Natural killer cell (primary cell): Measurements from ENCODE around the gene HYDIN. TPM values are rescaled to one million over a fixed set of nuclear protein-coding genes. Genes with fewer than 3 reads are reported as not detected.

ENCODE experiments used
- ATAC-seq, 3 donors: fragments of 150-1000 bp in 2 of 3; fragments of 200-7000 bp in 1 of 3; cut with Tn5 transposase; 1 replicate in 1 of 3; 2 replicates in 2 of 3; pipeline ENCODE4 v1.10.0; 2021; ENCODE audit warnings: mild to moderate bottlenecking in 2 of 3, moderate library complexity in 2 of 3
- DNase-seq, 2 donors: peaks; one replicate each; pipeline versions ENCODE4 v3.0.0 to v3.0.0-alpha.2; 2013 to 2021; ENCODE audit warnings: mixed read lengths in 1 of 2
- H3K27ac ChIP-seq: one replicate; pipeline ENCODE4 v1.5.1; 2013; ENCODE audit warnings: mild to moderate bottlenecking, low read length
- H3K27me3 ChIP-seq: one replicate; pipeline ENCODE4 v1.6.1; 2013; ENCODE audit warnings: low read length; ENCODE audit not compliant: control insufficient read depth, insufficient read depth
- H3K36me3 ChIP-seq: one replicate; pipeline ENCODE4 v1.6.1; 2013; ENCODE audit warnings: low read length; ENCODE audit not compliant: control insufficient read depth, insufficient read depth
- H3K4me1 ChIP-seq: one replicate; pipeline ENCODE4 v1.6.1; 2013; ENCODE audit warnings: low read length; ENCODE audit not compliant: control insufficient read depth, insufficient read depth
- H3K4me3 ChIP-seq: one replicate; pipeline ENCODE4 v1.5.1; 2013; ENCODE audit warnings: low read length
- H3K9me3 ChIP-seq: one replicate; pipeline ENCODE4 v1.6.1; 2013; ENCODE audit warnings: low read length; ENCODE audit not compliant: control insufficient read depth, insufficient read depth
- H3K27ac Mint-ChIP-seq, 2 donors: one replicate each; pipeline ENCODE4 v1.8.0; 2022; ENCODE audit warnings: mild to moderate bottlenecking in 2 of 2, mixed read lengths in 2 of 2, moderate library complexity in 1 of 2
- H3K27me3 Mint-ChIP-seq, 2 donors: one replicate each; pipeline ENCODE4 v1.8.0; 2022; ENCODE audit warnings: low read depth in 2 of 2, mixed read lengths in 2 of 2
- H3K36me3 Mint-ChIP-seq: one replicate; pipeline ENCODE4 v1.8.0; 2022; ENCODE audit warnings: mixed read lengths
- H3K4me1 Mint-ChIP-seq, 2 donors: one replicate each; pipeline ENCODE4 v1.8.0; 2022; ENCODE audit warnings: mixed read lengths in 2 of 2
- H3K4me3 Mint-ChIP-seq: one replicate; pipeline ENCODE4 v1.8.0; 2022; ENCODE audit warnings: mild to moderate bottlenecking, moderate library complexity, mixed read lengths
- H3K9me3 Mint-ChIP-seq, 2 donors: one replicate each; pipeline ENCODE4 v1.8.0; 2022; ENCODE audit warnings: mixed read lengths in 2 of 2
- WGBS: methylation state at CpG from one replicate; pipeline ENCODE4 v1.1.7; 2013; ENCODE audit warnings: missing lambda C conversion rate; ENCODE audit not compliant: insufficient coverage; 5-methylcytosine and 5-hydroxymethylcytosine counted together
- intact Hi-C: fragments of 100-400 bp; cut with micrococcal nuclease; formaldehyde crosslinking; loops from one replicate; pipeline ENCODE4 v1.14.2; 2022
- total RNA-seq, 4 donors: library from RNA; stranded (reverse); fragments of 120-200 nt in 1 of 4; gene quantifications; one replicate each; pipeline versions ENCODE4 v1.2.3 to v1.2.4, GENCODE V29; 2013 to 2022
- TF ChIP-seq, protein P1 (sequence below): fragments of 200-600 bp; IDR thresholded peaks from one replicate; pipeline ENCODE4 v1.8.0; 2022; ENCODE audit warnings: antibody characterized with exemption

The HYDIN gene
- total RNA-seq, 3 donors from 2014 or later (not counting 1 experiment from before 2014, with no cell fraction given), result 0.43 to 1.1 (median 0.82) TPM

DNA sequence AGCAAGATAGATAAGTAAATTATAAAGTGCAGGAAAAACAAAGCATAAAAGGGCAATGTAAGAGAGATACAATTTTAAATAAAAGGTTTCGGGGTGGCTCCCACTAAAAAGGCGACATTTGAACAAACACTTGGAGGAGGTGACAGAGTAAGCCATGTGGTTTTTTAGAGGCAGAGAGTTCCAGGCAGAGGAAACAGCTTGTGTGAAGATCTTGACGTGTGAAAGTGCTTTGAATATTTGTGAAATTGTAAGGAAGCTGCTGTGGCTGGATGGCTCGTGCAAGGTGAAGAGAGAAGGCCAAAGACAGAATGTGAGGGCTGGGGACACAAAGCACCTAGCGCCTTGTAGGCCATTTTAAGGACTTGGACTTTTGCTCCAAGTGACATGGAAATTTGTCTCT, 28.6 kb upstream of the HYDIN start:
- TF ChIP-seq, protein P1, sequence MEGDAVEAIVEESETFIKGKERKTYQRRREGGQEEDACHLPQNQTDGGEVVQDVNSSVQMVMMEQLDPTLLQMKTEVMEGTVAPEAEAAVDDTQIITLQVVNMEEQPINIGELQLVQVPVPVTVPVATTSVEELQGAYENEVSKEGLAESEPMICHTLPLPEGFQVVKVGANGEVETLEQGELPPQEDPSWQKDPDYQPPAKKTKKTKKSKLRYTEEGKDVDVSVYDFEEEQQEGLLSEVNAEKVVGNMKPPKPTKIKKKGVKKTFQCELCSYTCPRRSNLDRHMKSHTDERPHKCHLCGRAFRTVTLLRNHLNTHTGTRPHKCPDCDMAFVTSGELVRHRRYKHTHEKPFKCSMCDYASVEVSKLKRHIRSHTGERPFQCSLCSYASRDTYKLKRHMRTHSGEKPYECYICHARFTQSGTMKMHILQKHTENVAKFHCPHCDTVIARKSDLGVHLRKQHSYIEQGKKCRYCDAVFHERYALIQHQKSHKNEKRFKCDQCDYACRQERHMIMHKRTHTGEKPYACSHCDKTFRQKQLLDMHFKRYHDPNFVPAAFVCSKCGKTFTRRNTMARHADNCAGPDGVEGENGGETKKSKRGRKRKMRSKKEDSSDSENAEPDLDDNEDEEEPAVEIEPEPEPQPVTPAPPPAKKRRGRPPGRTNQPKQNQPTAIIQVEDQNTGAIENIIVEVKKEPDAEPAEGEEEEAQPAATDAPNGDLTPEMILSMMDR, result no peak
- Mint-ChIP-seq H3K4me3 (peak overlapping the region; percentile 70), H3K27ac (peak overlapping the region; percentile 61 to 65), H3K4me1 (peaks cover 45 to 61% of the 10 kb centered on the region in 2 donors), H3K36me3 (no peaks in the 10 kb centered on the region), H3K9me3 (no peaks in the 10 kb centered on the region), H3K27me3 (peaks cover 0 to 6% of the 10 kb centered on the region in 2 donors)
- DNase-seq (peak in 1 of 2 donors; percentile 2), ATAC-seq (peak; percentile 67 to 76 (median 70))
- no peaks in the 10 kb centered on the region for H3K27me3 ChIP-seq
- 8% methylated on average over 5 of the region's 5 CpGs for WGBS
- no peaks in the 10 kb centered on the region for H3K36me3 ChIP-seq
- H3K4me1 ChIP-seq, result peaks cover 26% of the 10 kb centered on the region
- intact Hi-C loops, result loop anchor here (2.0 kb wide), 1 partner anchor 30 kb away; the partner anchor contains the start of gene CMTR2
- peak overlapping the region; percentile 44 for H3K27ac ChIP-seq
- H3K4me3 ChIP-seq, result no peak overlapping the region
- no peaks in the 10 kb centered on the region for H3K9me3 ChIP-seq

DNA sequence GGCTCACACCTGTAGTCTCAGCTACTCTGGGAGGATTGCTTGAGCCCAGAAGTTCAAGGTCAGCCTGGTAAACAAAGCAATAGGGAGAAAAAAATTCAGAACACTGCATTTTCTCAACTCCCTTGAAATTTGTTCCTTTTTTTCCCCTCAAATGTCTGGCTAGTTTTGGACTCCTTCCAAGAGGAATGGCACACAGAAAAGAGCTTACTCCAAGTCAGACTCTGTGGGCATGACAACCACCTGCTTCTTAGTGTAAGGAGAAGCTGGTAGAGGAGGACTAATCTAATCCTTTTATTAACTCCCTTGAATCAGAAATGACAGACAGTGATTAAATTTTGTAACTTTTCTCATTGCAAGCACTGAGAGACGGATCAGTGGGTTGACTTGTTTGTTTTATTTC, 27.9 kb upstream of the HYDIN start:
- H3K36me3 ChIP-seq, result no peaks in the 10 kb centered on the region
- ATAC-seq, result no peak
- no peak overlapping the region for H3K27ac ChIP-seq
- no peaks in the 10 kb centered on the region for H3K9me3 Mint-ChIP-seq
- peaks cover 46 to 61% of the 10 kb centered on the region in 2 donors for H3K4me1 Mint-ChIP-seq
- WGBS, result 85% methylated on average over 1 of the region's 1 CpG
- no peaks in the 10 kb centered on the region for H3K27me3 ChIP-seq
- intact Hi-C loops, result loop anchor here (2.0 kb wide), 1 partner anchor 30 kb away; the partner anchor contains the start of gene CMTR2
- H3K36me3 Mint-ChIP-seq, result no peaks in the 10 kb centered on the region
- no peaks in the 10 kb centered on the region for H3K9me3 ChIP-seq
- DNase-seq, result no peak
- peaks cover 0 to 6% of the 10 kb centered on the region in 2 donors for H3K27me3 Mint-ChIP-seq
- H3K4me3 ChIP-seq, result no peak overlapping the region
- TF ChIP-seq, protein P1, result no peak
- H3K27ac Mint-ChIP-seq, result peak overlapping the region in 1 of 2 donors; percentile 61
- peaks cover 26% of the 10 kb centered on the region for H3K4me1 ChIP-seq
- peak overlapping the region; percentile 70 for H3K4me3 Mint-ChIP-seq

DNA sequence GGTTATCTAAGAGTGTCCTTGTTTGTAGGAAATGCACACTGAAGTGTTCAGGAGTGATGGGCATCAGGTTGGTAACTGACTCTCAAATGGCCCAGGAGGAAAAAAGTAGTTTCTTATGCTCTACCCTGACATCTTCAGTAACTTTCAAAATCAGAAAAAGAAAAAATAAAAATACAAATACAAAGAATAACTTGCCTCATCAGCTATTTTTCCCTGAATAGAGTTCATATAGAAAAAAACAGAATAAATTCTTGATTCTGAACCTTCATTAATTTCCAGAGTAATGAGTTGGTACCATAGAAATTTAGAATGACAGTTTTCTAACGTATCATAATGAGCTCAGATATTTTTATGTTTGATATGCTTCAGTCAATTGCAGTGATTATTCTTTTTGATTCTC, 27.2 kb upstream of the HYDIN start:
- intact Hi-C loops, result loop anchor here (2.0 kb wide), 1 partner anchor 31 kb away; the partner anchor contains the start of gene CMTR2
- H3K27ac Mint-ChIP-seq, result no peak overlapping the region
- DNase-seq, result no peak
- no peaks in the 10 kb centered on the region for H3K9me3 ChIP-seq
- TF ChIP-seq, protein P1, result no peak
- H3K4me3 Mint-ChIP-seq, result peak overlapping the region; percentile 41
- no peaks in the 10 kb centered on the region for H3K36me3 ChIP-seq
- peaks cover 0 to 6% of the 10 kb centered on the region in 2 donors for H3K27me3 Mint-ChIP-seq
- WGBS, result 75% methylated on average over 1 of the region's 1 CpG
- H3K27ac ChIP-seq, result no peak overlapping the region
- ATAC-seq, result no peak
- no peaks in the 10 kb centered on the region for H3K9me3 Mint-ChIP-seq
- peaks cover 46 to 61% of the 10 kb centered on the region in 2 donors for H3K4me1 Mint-ChIP-seq
- peaks cover 26% of the 10 kb centered on the region for H3K4me1 ChIP-seq
- no peak overlapping the region for H3K4me3 ChIP-seq
- no peaks in the 10 kb centered on the region for H3K27me3 ChIP-seq
- H3K36me3 Mint-ChIP-seq, result no peaks in the 10 kb centered on the region

DNA sequence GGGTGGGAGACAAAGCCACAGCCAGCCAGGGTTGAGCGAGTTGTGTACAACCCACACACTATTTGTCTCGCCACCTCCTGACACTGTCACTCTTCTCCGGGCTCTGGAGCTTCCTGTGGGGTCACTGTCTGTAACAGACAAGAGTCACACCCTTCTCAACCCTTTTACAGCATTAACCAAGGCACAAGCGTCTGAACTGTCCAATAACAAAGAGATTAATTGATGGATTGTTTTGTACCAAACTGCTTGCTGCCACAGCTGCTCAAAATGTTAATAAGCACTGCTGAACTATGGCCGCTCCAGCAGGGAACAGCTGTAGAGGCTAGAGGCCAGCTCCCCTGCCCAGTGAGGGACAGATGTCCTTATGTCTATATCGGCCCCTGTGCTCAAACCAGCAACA, 25.2 kb upstream of the HYDIN start:
- no peaks in the 10 kb centered on the region for H3K36me3 Mint-ChIP-seq
- TF ChIP-seq, protein P1, result no peak
- peak overlapping the region; percentile 64 to 80 for H3K27ac Mint-ChIP-seq
- 29% methylated on average over 6 of the region's 6 CpGs for WGBS
- H3K27me3 ChIP-seq, result no peaks in the 10 kb centered on the region
- peak overlapping the region; percentile 26 for H3K27ac ChIP-seq
- H3K9me3 Mint-ChIP-seq, result no peaks in the 10 kb centered on the region
- H3K4me3 Mint-ChIP-seq, result peak overlapping the region; percentile 54
- no peaks in the 10 kb centered on the region for H3K27me3 Mint-ChIP-seq
- ATAC-seq, result peak; percentile 83 to 87 (median 85)
- H3K9me3 ChIP-seq, result no peaks in the 10 kb centered on the region
- H3K36me3 ChIP-seq, result no peaks in the 10 kb centered on the region
- peaks cover 46 to 59% of the 10 kb centered on the region in 2 donors for H3K4me1 Mint-ChIP-seq
- intact Hi-C loops, result no loop called here
- DNase-seq, result peak in 1 of 2 donors; percentile 17
- H3K4me1 ChIP-seq, result peaks cover 26% of the 10 kb centered on the region
- no peak overlapping the region for H3K4me3 ChIP-seq
